Right lobe of liver (tissue), 6 donors: ENCODE data around the gene MRPS26. TPM values are rescaled to one million over a fixed set of nuclear protein-coding genes. Genes with fewer than 3 reads are reported as not detected.
"Not testable (repeated sequence)": the region's sequence is repeated elsewhere in the genome, so short reads cannot be mapped to it uniquely, and the experiment has no call there.

ENCODE experiments used
- ATAC-seq, 4 donors: fragments of 200-7000 bp; cut with Tn5 transposase; one replicate each; pipeline ENCODE4 v1.9.1; 2020; ENCODE audit warnings: mild to moderate bottlenecking in 4 of 4, moderate library complexity in 4 of 4
- DNase-seq, 3 donors: peaks; one replicate each; pipeline ENCODE4 v3.0.0-alpha.2; 2020
- H3K27ac ChIP-seq, 3 donors: fragments of 200-600 bp; one replicate each; pipeline ENCODE4 v1.8.0; 2022
- H3K27me3 ChIP-seq, 2 donors: fragments of 200-600 bp; one replicate each; pipeline ENCODE4 v1.8.0; 2022
- H3K36me3 ChIP-seq, 4 donors: fragments of 200-600 bp; sonication (generic) in 1 of 4; one replicate each; pipeline versions ENCODE4 v1.5.1 to v1.8.0; 2017 to 2022; ENCODE audit warnings: control low read depth in 1 of 4
- H3K4me1 ChIP-seq, 4 donors: fragments of 200-600 bp; sonication (generic) in 1 of 4; one replicate each; pipeline versions ENCODE4 v1.5.1 to v1.8.0; 2017 to 2022; ENCODE audit warnings: control low read depth in 1 of 4
- H3K4me3 ChIP-seq, 3 donors: fragments of 200-600 bp; one replicate each; pipeline ENCODE4 v1.8.0; 2022
- H3K9me3 ChIP-seq, 4 donors: fragments of 200-600 bp; sonication (generic) in 1 of 4; one replicate each; pipeline versions ENCODE4 v1.5.1 to v1.8.0; 2017 to 2022; ENCODE audit warnings: control low read depth in 1 of 4
- POLR2A ChIP-seq: fragments of 450-650 bp; IDR thresholded peaks from one replicate; pipeline ENCODE4 v1.6.1; 2017; ENCODE audit warnings: antibody characterized with exemption, mild to moderate bottlenecking
- WGBS: methylation state at CpG from one replicate; pipeline ENCODE4 v1.1.6; 2018; ENCODE audit warnings: low coverage, low lambda C conversion rate; ENCODE audit not compliant: insufficient coverage; ENCODE audit errors: missing lambda C conversion rate; 5-methylcytosine and 5-hydroxymethylcytosine counted together
- intact Hi-C, 2 donors: fragments of 100-400 bp; cut with DNase I; formaldehyde crosslinking; loops; one replicate each; pipeline versions ENCODE4 v1.11.2 to v1.14.1; 2022
- total RNA-seq, 6 experiments: library from RNA; depleted of rRNA in 2 of 6; stranded (reverse); fragments of >200 nt in 2 of 6; fragmentation: NEBNext Ultra II Directional in 3 of 6; extraction: Animal tissue kit (Norgen Biotek cat#: 25700) in 3 of 6; gene quantifications; one replicate each; pipeline versions ENCODE4 v1.1.0 to v1.2.4, GENCODE V29; 2016 to 2023
- TF ChIP-seq, protein P1 (sequence below), 4 donors: fragments of 200-600 bp in 3 of 4; fragments of 450-650 bp in 1 of 4; IDR thresholded peaks; one replicate each; pipeline versions ENCODE4 v1.5.1 to v1.8.0; 2016 to 2022; ENCODE audit warnings: antibody characterized with exemption in 4 of 4, mild to moderate bottlenecking in 2 of 4
- donor health status: DM: no; HTN: yes; CAD: no.
- donor health status: DM: no; HTN: no; CAD: no.
- donor health status: DM: no; HTN: no; CAD: no.
- donor health status: DM: no; HTN: yes; CAD: no.
- donor health status: DM: no; HTN: yes; CAD: no.

The MRPS26 gene
- total RNA-seq, 6 experiments from 2014 or later = 27.8 to 59.1 (median 38.0) TPM

DNA sequence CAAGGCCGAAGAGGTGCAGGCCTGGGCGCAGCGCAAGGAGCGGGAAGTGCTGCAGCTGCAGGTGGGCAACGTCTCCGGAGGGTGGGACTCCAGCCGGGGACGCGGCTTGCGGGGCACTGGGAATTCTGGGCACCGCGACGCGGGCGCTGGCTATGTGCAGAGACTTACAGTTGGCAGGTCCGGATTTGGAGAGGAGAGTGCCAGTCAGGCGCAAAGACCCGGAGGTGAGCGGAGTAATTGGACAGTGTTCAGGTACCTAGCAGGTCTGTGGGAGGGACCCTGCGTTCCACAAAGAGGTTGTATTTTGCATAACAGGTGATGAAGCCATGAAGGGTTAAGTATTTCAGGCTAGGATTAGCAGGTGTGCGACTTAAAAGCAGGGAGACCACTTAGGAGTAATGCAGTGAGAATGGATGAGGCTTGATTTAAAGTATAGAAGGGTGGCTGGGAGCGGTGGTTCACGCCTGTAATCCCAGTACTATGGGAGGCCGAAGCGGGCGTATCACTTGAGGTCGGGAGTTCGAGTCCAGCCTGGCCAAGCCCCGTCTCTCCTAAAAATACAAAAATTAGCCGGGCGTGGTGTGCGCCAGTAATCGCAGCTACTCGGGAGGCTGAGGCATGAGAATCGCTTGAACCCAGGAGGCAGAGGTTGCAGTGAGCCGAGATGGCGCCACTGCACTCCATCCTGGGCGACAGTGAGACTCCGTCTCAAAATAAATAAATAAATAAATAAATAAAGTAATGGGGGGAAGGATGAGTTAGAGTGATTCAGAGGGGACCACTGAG is 1.0 kb downstream of the MRPS26 start:
- Histone ChIP-seq H3K9me3 (no peaks in the 10 kb centered on the region), H3K27ac (peak overlapping the region in 2 of 3 donors; percentile 77 to 86), H3K4me1 (peaks cover 0 to 22% (median 5%) of the 10 kb centered on the region in 4 donors), H3K36me3 (peaks cover 0 to 26% (median 12%) of the 10 kb centered on the region in 4 donors), H3K4me3 (peak overlapping the region; percentile 81 to 98 (median 86)), H3K27me3 (no peaks in the 10 kb centered on the region)
- 50% methylated on average over 20 of the region's 39 CpGs for WGBS
- DNase-seq (no peak), ATAC-seq (no peak)
- intact Hi-C loops = loop anchor here in 1 of 2 donors (10.0 kb wide), 1 partner anchor 68 kb away; no protein-coding TSS in a partner anchor
- TF ChIP-seq, protein P1, sequence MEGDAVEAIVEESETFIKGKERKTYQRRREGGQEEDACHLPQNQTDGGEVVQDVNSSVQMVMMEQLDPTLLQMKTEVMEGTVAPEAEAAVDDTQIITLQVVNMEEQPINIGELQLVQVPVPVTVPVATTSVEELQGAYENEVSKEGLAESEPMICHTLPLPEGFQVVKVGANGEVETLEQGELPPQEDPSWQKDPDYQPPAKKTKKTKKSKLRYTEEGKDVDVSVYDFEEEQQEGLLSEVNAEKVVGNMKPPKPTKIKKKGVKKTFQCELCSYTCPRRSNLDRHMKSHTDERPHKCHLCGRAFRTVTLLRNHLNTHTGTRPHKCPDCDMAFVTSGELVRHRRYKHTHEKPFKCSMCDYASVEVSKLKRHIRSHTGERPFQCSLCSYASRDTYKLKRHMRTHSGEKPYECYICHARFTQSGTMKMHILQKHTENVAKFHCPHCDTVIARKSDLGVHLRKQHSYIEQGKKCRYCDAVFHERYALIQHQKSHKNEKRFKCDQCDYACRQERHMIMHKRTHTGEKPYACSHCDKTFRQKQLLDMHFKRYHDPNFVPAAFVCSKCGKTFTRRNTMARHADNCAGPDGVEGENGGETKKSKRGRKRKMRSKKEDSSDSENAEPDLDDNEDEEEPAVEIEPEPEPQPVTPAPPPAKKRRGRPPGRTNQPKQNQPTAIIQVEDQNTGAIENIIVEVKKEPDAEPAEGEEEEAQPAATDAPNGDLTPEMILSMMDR (IDR thresholded peaks at IDR 0.05) = no peak
- TF ChIP-seq POLR2A = no peak

DNA sequence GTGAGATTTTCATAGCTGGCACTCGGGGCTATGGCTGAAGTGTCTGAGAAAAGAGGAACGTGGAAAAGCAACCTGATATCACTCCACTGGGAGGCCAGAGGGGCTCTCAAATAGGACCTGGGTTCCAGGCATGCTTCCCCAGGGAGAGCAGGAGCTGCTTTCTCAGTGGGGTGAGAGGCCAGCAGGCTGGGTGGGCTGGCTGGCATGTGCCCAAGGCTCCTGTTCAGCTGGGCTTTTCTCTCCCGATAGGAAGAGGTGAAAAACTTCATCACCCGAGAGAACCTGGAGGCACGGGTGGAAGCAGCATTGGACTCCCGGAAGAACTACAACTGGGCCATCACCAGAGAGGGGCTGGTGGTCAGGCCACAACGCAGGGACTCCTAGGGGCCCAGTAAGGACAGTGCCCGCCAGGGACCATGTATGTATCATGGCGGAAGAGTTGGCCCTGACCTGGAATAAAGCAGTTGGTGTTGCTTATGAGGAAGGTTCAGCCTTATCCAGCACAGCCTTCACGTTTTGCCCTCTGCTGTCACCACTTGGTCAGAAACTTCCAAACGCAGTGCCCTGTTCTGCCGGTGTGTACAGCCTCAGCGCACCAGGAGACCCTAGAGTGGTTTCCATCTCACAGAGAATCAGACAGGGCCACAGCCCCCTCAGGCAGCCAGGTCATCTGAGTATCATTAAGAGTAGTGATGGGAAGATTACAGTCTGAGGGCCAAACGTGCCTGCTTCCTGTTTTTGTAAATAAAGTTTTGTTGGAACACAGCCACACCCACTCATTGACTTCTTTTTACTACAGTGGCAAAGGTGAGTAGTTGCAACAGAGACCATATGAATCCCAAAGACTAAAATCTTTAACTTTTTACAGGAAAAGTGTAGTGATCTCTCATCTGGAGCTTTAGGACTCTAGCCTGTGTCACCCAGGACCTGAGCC is 1.9 kb downstream of the MRPS26 start:
- no peaks in the 10 kb centered on the region for H3K9me3 ChIP-seq
- H3K36me3 ChIP-seq = peaks cover 0 to 26% (median 12%) of the 10 kb centered on the region in 4 donors
- no peak overlapping the region for H3K4me3 ChIP-seq
- DNase-seq = no peak
- intact Hi-C loops = loop anchor here in 1 of 2 donors (10.0 kb wide), 1 partner anchor 67 kb away; no protein-coding TSS in a partner anchor
- TF ChIP-seq, protein P1 (IDR thresholded peaks at IDR 0.05) = no peak
- TF ChIP-seq POLR2A = no peak
- 62% methylated on average over 5 of the region's 14 CpGs for WGBS
- H3K27me3 ChIP-seq = no peaks in the 10 kb centered on the region
- no peak overlapping the region for H3K27ac ChIP-seq
- no peak for ATAC-seq
- peaks cover 0 to 15% (median 3%) of the 10 kb centered on the region in 4 donors for H3K4me1 ChIP-seq

DNA sequence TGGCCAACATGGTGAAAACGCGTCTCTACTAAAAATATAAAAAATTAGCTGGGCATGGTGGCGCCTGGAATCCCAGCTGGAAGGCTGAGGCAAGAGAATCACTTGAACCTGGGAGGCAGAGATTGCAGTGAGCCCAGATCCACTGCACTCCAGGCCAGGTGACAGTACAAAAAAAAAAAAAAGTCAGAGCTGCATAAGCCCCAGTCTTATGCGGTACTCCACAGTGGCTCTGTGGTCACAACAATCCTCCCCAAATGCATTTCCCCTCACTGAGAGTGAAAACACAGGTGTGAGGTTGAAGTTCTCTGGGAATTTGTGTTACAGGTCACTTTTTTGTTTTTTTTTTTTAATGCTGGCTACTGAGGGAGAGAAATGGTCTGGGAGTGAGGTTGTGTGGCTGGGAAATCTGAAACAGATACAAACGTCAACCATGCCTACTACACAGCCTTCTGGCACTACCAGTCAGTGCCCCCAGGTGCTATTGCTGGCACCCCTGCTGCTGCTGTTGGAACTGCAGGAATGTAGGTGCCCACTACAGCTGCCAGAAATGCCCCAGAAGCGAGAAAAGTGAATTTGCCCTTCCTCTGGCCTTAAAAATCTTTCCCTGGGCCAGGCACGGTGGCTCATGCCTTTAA is 5.7 kb downstream of the MRPS26 start:
- Histone ChIP-seq H3K36me3 (peaks cover 0 to 26% (median 12%) of the 10 kb centered on the region in 4 donors), H3K4me3 (no peak overlapping the region), H3K27ac (no peak overlapping the region), H3K27me3 (no peaks in the 10 kb centered on the region), H3K9me3 (no peaks in the 10 kb centered on the region), H3K4me1 (peaks cover 0 to 11% (median 2%) of the 10 kb centered on the region in 4 donors)
- WGBS = 54% methylated on average over 6 of the region's 7 CpGs
- intact Hi-C loops = no loop called here
- TF ChIP-seq, protein P1 (IDR thresholded peaks at IDR 0.05) = peak in 1 of 4 donors; percentile 9
- no peak for TF ChIP-seq POLR2A
- DNase-seq = no peak
- no peak for ATAC-seq

DNA sequence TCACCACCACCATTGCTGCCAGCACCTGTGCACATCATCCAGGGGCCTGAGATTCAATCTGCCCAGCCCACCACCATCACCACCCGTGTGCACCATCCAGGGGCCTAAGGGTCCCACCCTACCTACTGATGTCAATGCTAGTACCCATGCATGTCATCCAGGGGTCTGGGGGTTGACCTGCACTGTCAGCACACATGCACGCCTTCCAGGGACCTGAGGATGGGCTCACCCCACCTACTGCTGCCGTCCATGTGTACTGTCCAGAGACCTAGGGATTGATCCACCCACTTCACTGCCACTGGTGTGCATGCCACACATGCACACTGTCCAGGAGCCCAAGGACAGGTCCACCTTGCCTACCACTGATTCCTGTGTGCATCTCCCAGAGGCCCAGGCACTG is 13.6 kb downstream of the MRPS26 start:
- Histone ChIP-seq H3K4me3 (no peak overlapping the region), H3K9me3 (no peaks in the 10 kb centered on the region), H3K4me1 (no peaks in the 10 kb centered on the region), H3K27ac (no peak overlapping the region), H3K27me3 (no peaks in the 10 kb centered on the region), H3K36me3 (no peaks in the 10 kb centered on the region)
- intact Hi-C loops = no loop called here
- DNase-seq = no peak
- ATAC-seq = peak in 1 of 4 donors; percentile 35
- no CpG with 5 or more reads among the region's 3 CpGs for WGBS
- TF ChIP-seq POLR2A = no peak
- TF ChIP-seq, protein P1 (IDR thresholded peaks at IDR 0.05) = no peak

DNA sequence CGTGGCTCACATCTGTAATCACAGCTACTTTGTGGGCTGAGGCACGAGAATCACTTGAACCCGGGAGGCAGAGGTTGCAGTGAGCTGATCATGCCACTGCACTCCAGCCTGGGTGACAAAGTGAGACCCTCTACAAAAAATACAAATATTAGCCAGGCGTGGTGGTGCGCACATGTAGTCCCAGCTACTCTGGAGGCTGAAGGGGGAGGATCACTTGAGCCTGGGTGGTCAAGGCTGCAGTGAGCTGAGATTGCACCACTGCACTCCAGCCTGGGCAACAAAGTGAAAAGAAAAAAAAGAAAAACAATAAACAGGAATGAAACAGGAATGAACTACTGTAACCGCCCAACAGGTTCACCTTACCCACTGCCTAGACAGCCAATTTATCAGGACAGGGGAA is 18.3 kb downstream of the MRPS26 start:
- intact Hi-C loops, H3K9me3 ChIP-seq, H3K4me3 ChIP-seq, H3K27me3 ChIP-seq, DNase-seq, H3K27ac ChIP-seq, ATAC-seq, H3K36me3 ChIP-seq: not testable (repeated sequence)
- 89% methylated on average over 4 of the region's 6 CpGs for WGBS
- H3K4me1 ChIP-seq = peaks cover 0 to 21% (median 3%) of the 10 kb centered on the region in 4 donors
